ENCODE data around the gene ZNF302.
"Not testable (repeated sequence)": the region's sequence is repeated elsewhere in the genome, so short reads cannot be mapped to it uniquely, and the experiment has no call there.

ZNF302 gene

DNA sequence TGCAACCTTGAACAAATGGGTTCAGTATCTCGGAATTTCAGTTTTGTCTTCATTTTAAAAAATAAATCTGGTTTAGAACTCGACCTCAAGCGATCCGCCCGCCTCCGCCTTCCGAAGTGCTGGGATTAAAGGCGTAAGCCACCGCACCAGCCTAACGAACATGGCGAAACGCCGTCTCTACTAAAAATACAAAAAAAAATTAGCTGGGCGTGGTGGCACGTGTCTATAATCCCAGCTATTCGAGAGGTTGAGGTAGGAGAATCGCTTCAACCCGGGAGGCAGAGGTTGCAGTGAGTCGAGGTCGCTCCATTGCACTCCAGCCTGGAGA, 571 bp downstream of the ZNF302 start:
- peaks cover 13% of the 10 kb centered on the region for H3K4me1 ChIP-seq (ENCODE audit: insufficient read depth, low read length)
- peak overlapping the region; percentile 70 for H3K4me3 ChIP-seq (ENCODE audit: low read length)
- H3K36me3 ChIP-seq (ENCODE audit: insufficient read depth, low read length) = peaks cover 37% of the 10 kb centered on the region
- H3K9me3 ChIP-seq (ENCODE audit: low read length) = peaks cover 28% of the 10 kb centered on the region
- H3K27me3 ChIP-seq (ENCODE audit: insufficient read depth, low read length) = no peaks in the 10 kb centered on the region
- H2AFZ ChIP-seq (ENCODE audit: low read depth, low read length) = peak overlapping the region; percentile 71

DNA sequence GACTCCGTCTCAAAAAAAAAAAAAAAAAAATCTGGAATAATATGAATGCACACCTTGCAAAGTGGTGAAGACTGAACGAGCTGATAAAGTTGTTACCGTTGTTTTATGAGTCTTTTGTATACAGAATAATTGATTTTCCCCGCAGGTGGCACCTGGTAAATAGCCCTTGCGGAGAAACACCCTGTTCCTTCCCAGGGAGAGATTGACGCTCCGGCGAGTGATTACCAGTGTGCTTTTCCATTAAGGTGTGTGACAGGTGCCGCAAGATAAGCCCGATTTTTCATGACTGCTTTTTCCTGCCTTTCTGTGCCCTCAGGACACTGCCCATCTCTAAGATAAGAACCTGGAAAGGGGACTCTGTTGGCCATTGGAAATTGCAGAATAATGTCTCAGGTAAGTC, 943 bp downstream of the ZNF302 start:
- Histone ChIP-seq H3K9me3 (ENCODE audit: low read length) (peaks cover 30% of the 10 kb centered on the region), H3K27me3 (ENCODE audit: insufficient read depth, low read length) (no peaks in the 10 kb centered on the region), H3K4me3 (ENCODE audit: low read length) (peak overlapping the region; percentile 70), H2AFZ (ENCODE audit: low read depth, low read length) (no peak overlapping the region), H3K4me1 (ENCODE audit: insufficient read depth, low read length) (peaks cover 13% of the 10 kb centered on the region), H3K36me3 (ENCODE audit: insufficient read depth, low read length) (peaks cover 40% of the 10 kb centered on the region)

DNA sequence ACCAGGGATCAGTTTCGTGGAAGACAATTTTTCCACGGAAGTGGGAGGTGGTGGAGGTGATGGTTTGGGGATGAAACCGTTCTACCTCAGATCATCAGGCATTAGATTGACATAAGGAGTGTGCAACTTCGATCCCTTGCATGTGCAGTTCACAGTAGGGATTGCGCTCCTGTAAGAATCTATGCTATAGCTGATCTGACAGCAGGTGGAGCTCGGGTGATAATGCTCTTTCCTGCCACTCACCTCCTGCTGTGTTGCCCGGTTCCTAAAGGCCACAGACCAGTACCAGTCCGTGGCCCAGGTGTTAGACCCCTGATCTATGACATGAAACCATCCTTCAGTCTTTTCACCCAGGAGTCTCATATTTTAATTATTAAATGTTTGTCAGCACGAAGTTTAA, 4.0 kb downstream of the ZNF302 start:
- Histone ChIP-seq H3K4me3 (ENCODE audit: low read length) (no peak overlapping the region), H3K4me1 (ENCODE audit: insufficient read depth, low read length) (peaks cover 8% of the 10 kb centered on the region), H3K9me3 (ENCODE audit: low read length) (peaks cover 41% of the 10 kb centered on the region), H2AFZ (ENCODE audit: low read depth, low read length) (no peak overlapping the region), H3K36me3 (ENCODE audit: insufficient read depth, low read length) (peaks cover 57% of the 10 kb centered on the region), H3K27me3 (ENCODE audit: insufficient read depth, low read length) (no peaks in the 10 kb centered on the region)

DNA sequence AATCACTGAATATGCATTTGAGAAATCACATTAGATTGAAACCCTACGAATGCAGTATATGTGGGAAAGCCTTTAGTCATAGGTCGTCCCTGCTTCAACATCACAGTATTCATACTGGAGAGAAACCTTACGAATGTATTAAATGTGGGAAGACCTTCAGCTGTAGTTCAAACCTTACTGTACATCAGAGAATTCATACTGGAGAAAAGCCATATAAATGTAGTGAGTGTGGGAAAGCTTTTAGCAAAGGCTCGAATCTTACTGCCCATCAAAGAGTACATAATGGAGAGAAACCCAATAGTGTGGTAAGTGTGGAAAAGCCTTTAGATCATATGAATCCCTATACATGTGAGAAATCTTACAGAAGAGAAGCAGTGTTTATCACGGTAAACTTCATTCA, 7.8 kb downstream of the ZNF302 start:
- peaks cover 29% of the 10 kb centered on the region for H3K9me3 ChIP-seq (ENCODE audit: low read length)

DNA sequence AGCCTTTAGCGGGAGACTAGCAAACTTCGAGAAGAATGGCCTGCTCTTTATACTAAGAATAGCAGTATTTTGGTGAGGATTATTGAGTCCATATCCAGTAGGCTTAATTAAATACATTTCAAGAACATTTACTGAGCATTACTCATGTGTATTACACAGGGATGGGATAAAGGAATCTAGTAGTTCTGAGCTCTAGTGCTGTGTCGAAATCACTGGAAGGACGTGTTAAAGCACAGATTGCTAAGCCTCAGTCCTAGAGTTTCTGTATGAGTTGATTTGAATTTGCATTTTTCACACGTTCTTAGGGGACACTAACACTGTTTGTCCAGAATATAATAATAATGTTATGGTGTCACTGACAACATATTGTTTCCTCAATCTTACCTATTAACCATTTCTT, 9.0 kb downstream of the ZNF302 start:
- no peaks in the 10 kb centered on the region for H3K4me1 ChIP-seq (ENCODE audit: insufficient read depth, low read length)
- H3K4me3 ChIP-seq (ENCODE audit: low read length) = no peak overlapping the region
- H3K9me3 ChIP-seq (ENCODE audit: low read length) = peaks cover 23% of the 10 kb centered on the region
- H3K36me3 ChIP-seq (ENCODE audit: insufficient read depth, low read length) = peaks cover 34% of the 10 kb centered on the region
- H3K27me3 ChIP-seq (ENCODE audit: insufficient read depth, low read length) = no peaks in the 10 kb centered on the region
- no peak overlapping the region for H2AFZ ChIP-seq (ENCODE audit: low read depth, low read length)

More for the DNA sequence above, 7.8 kb downstream of the ZNF302 start:
- H3K4me1 ChIP-seq (ENCODE audit: insufficient read depth, low read length); H2AFZ ChIP-seq (ENCODE audit: low read depth, low read length); H3K4me3 ChIP-seq (ENCODE audit: low read length); H3K27me3 ChIP-seq (ENCODE audit: insufficient read depth, low read length): not testable (repeated sequence)
- peaks cover 41% of the 10 kb centered on the region for H3K36me3 ChIP-seq (ENCODE audit: insufficient read depth, low read length)

DNA sequence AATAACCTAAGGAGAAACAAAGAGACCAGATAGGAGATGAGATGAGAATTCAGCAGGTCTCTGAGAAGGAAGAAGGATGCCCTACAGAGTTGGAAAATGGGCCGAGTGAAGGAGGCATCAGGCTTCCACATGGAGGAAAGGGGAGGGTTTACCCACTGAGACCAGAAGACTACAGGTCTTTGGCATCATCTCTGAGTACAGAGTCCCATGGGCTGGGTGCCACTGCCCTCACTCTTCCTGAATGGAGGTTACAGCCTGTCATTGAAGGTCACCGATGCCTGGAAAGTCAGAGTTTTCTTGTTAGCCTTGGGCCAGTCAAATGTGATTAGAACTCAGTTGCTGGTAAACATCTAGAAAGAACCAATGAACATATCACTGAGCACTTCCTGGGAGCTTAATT, 9.9 kb downstream of the ZNF302 start:
- H3K4me1 ChIP-seq (ENCODE audit: insufficient read depth, low read length) = no peaks in the 10 kb centered on the region
- no peak overlapping the region for H3K4me3 ChIP-seq (ENCODE audit: low read length)
- no peaks in the 10 kb centered on the region for H3K27me3 ChIP-seq (ENCODE audit: insufficient read depth, low read length)
- peaks cover 27% of the 10 kb centered on the region for H3K36me3 ChIP-seq (ENCODE audit: insufficient read depth, low read length)
- H3K9me3 ChIP-seq (ENCODE audit: low read length) = peaks cover 22% of the 10 kb centered on the region
- H2AFZ ChIP-seq (ENCODE audit: low read depth, low read length) = no peak overlapping the region

DNA sequence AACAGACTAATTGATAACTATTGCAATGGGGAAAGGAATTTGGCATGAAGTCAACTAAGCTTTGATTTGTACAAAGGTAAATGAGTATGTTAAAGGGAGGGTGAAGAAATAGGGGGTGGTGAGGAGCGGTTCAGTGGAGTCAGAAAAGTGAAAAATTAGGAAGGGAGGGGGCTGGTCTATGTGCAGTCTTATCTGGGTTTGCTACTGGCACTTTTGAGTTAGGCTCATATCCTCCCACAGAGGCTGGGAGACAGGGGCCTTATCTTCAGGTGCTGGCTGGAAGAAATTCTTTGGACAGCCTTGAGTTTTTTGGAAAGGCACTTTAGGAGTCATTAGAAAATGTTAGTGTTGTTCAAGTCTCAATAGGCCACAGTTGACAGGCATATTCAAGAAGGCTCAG, 11.1 kb downstream of the ZNF302 start:
- H3K4me1 ChIP-seq (ENCODE audit: insufficient read depth, low read length) = no peaks in the 10 kb centered on the region
- H2AFZ ChIP-seq (ENCODE audit: low read depth, low read length) = no peak overlapping the region
- no peak overlapping the region for H3K4me3 ChIP-seq (ENCODE audit: low read length)
- peaks cover 13% of the 10 kb centered on the region for H3K9me3 ChIP-seq (ENCODE audit: low read length)
- no peaks in the 10 kb centered on the region for H3K27me3 ChIP-seq (ENCODE audit: insufficient read depth, low read length)
- H3K36me3 ChIP-seq (ENCODE audit: insufficient read depth, low read length) = peaks cover 15% of the 10 kb centered on the region

DNA sequence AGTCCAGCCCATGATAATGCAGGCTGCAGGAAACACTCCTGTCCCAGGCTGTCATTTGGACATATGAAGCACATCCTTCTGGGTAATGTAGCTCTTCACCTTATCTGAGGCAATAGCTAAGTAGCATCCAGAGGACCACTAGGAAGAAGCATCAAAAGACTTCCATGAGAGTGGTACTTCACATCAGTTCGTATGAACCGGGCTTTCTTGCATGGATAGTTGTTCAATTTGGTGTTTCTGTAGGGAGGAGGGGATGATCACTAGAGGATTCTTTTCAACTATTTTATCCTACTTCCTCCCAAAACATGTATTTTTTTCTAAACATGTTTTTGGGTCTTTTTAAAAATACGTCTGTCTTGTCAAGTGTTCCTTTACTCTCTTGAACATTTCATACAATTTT, 12.9 kb downstream of the ZNF302 start:
- Histone ChIP-seq H3K4me3 (ENCODE audit: low read length) (no peak overlapping the region), H3K4me1 (ENCODE audit: insufficient read depth, low read length) (no peaks in the 10 kb centered on the region), H2AFZ (ENCODE audit: low read depth, low read length) (no peak overlapping the region), H3K27me3 (ENCODE audit: insufficient read depth, low read length) (no peaks in the 10 kb centered on the region), H3K9me3 (ENCODE audit: low read length) (peaks cover 3% of the 10 kb centered on the region), H3K36me3 (ENCODE audit: insufficient read depth, low read length) (no peaks in the 10 kb centered on the region)

DNA sequence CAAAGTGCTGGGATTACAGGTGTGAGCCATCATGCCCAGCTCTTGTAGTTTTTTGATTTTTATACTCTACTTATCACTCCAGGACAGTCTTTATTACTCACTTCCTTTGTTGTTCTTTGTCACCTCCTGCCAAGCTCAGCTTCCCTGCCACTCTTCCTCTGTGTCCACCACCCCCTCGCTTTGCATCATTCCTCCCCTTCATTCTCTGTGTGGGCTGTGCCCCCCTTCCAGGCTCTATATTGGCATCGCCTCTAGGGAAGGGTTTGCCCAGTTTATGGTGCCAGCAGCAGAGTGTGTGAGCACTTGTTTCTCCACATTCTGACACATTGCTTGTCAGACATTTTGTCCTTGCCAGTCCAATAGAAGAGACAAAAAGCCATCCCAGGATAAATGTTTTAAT, 15.1 kb downstream of the ZNF302 start:
- Histone ChIP-seq H3K4me3 (ENCODE audit: low read length) (no peak overlapping the region), H3K36me3 (ENCODE audit: insufficient read depth, low read length) (no peaks in the 10 kb centered on the region), H3K27me3 (ENCODE audit: insufficient read depth, low read length) (no peaks in the 10 kb centered on the region), H3K9me3 (ENCODE audit: low read length) (peaks cover 3% of the 10 kb centered on the region), H3K4me1 (ENCODE audit: insufficient read depth, low read length) (no peaks in the 10 kb centered on the region), H2AFZ (ENCODE audit: low read depth, low read length) (no peak overlapping the region)

DNA sequence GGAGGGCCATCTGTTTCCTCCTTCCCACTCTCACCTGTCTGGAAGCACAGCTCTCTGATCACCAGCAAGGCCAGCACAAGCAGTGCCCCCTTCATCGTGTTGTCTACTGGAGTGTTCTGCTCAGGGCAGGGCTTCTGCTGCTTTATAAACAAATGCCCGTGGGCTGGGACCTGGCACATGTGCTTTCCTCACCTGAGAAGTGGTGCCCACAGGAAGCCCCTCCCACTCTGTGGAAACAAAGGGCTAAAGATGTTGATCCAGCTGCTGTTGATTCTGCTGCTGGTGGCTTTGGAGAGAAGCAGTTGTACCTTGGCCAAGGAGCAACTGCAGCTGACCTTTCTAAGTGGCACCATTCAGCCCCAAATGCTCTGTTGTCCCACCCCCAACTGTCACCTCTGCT, 30.2 kb downstream of the ZNF302 start:
- Histone ChIP-seq H3K27me3 (ENCODE audit: insufficient read depth, low read length) (no peaks in the 10 kb centered on the region), H3K4me3 (ENCODE audit: low read length) (no peak overlapping the region), H3K9me3 (ENCODE audit: low read length) (peaks cover 2% of the 10 kb centered on the region), H3K4me1 (ENCODE audit: insufficient read depth, low read length) (no peaks in the 10 kb centered on the region), H3K36me3 (ENCODE audit: insufficient read depth, low read length) (no peaks in the 10 kb centered on the region), H2AFZ (ENCODE audit: low read depth, low read length) (no peak overlapping the region)

DNA sequence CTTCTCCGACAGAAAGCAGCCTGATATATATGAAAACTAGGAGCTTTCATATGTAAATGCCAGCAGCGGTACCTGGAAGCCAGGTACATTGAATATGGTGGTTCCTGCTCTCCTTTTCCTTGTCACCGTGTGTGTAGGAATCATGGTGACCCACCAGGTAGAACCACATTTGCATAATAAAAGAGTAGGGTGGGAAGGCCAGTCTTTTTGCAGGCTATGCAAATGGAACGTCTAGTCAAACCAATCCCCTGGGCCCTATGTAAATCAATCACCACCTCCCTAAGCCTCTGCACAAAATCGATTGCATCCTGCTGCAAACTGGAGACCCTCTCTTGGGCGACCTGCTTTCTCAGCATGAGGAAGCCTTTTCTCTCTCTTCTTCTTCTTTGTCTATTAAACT, 34.4 kb downstream of the ZNF302 start:
- H3K36me3 ChIP-seq (ENCODE audit: insufficient read depth, low read length) = no peaks in the 10 kb centered on the region
- no peak overlapping the region for H3K4me3 ChIP-seq (ENCODE audit: low read length)
- H3K4me1 ChIP-seq (ENCODE audit: insufficient read depth, low read length) = no peaks in the 10 kb centered on the region
- H2AFZ ChIP-seq (ENCODE audit: low read depth, low read length) = no peak overlapping the region
- H3K9me3 ChIP-seq (ENCODE audit: low read length) = peaks cover 4% of the 10 kb centered on the region
- no peaks in the 10 kb centered on the region for H3K27me3 ChIP-seq (ENCODE audit: insufficient read depth, low read length)

DNA sequence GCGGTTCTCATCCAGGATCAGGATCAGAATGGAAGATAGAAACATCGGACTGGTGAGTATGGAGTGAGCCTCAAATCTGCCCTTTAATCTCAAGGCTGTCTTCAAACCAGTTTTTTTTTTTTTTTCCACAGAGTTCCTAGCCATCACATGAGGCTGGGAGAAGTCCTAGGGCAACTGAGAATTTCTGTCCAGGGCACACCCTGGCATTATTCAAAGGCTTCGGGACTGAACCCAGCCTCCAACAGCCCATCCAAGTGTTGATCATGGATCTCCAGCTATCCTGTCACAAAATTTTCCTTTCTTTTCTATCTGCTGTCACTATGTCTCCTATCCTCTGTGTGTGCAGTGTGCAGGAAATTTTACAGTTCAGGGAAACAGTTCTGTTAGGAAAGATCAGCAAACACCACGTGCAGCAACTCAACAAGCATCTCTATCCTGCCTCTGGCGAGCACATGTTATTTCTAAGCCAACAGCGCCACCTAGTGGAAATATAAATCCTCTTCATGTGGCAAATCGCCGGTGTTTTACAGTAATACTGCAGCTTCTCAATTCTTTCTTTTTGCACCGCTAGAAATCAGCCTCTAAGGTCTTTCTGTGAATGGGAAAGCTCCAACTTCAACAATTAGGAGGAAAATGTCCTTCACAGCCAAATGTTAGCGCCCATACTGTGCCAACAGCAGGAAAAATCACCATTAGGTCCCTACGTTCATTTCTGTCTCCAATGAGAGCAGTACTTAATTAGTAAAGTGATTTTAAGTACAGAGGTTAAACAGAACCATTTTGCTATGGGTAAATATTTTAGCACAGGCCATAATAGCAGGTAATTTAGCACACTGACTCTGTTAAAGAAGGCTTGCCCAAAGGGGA, 35.1 kb downstream of the ZNF302 start:
- Histone ChIP-seq H3K4me1 (ENCODE audit: insufficient read depth, low read length) (no peaks in the 10 kb centered on the region), H3K9me3 (ENCODE audit: low read length) (peaks cover 4% of the 10 kb centered on the region), H2AFZ (ENCODE audit: low read depth, low read length) (no peak overlapping the region), H3K4me3 (ENCODE audit: low read length) (no peak overlapping the region), H3K27me3 (ENCODE audit: insufficient read depth, low read length) (no peaks in the 10 kb centered on the region), H3K36me3 (ENCODE audit: insufficient read depth, low read length) (no peaks in the 10 kb centered on the region)

DNA sequence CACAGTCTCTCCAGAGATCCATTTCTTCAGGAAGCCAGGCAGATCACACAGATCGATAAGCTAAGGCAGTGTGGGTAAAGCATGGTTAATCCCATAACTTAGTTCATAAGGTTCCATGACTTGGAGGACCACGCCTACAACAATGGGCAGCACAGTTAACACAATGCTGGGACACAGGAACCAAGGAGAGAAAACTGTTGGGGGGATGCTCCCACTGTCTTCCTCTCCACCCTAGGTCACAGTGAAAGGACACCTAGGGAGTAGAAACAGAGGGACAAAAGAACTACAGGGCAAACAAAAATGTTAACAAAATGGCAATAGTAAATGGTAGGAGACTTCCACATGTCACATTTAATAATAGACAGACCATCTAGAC, 35.8 kb downstream of the ZNF302 start:
- Histone ChIP-seq H2AFZ (ENCODE audit: low read depth, low read length) (no peak overlapping the region), H3K4me1 (ENCODE audit: insufficient read depth, low read length) (no peaks in the 10 kb centered on the region), H3K9me3 (ENCODE audit: low read length) (peaks cover 4% of the 10 kb centered on the region), H3K36me3 (ENCODE audit: insufficient read depth, low read length) (no peaks in the 10 kb centered on the region), H3K4me3 (ENCODE audit: low read length) (no peak overlapping the region), H3K27me3 (ENCODE audit: insufficient read depth, low read length) (no peaks in the 10 kb centered on the region)

DNA sequence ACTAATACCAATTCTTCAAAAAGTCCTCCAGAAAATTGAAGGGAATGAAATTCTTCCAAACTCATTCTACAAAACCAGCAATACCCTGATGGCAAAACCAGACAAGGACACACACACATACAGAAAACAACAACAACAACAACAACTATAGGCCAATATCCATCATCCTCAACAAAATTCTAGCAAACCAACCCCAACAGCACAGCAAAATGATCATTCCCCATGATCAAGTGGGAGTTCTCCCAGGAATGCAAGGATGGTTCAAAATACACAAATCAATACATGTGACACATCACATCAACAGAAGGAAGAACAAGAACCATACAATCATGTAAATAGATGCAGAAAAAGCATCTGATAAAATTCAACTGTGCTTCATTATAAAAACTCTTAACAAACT, 37.9 kb downstream of the ZNF302 start:
- H2AFZ ChIP-seq (ENCODE audit: low read depth, low read length) = no peak overlapping the region
- no peaks in the 10 kb centered on the region for H3K36me3 ChIP-seq (ENCODE audit: insufficient read depth, low read length)
- H3K27me3 ChIP-seq (ENCODE audit: insufficient read depth, low read length) = no peaks in the 10 kb centered on the region
- H3K4me3 ChIP-seq (ENCODE audit: low read length) = no peak overlapping the region
- H3K9me3 ChIP-seq (ENCODE audit: low read length) = peaks cover 4% of the 10 kb centered on the region
- H3K4me1 ChIP-seq (ENCODE audit: insufficient read depth, low read length) = no peaks in the 10 kb centered on the region

Measured in neuron (in vitro differentiated cells).